ENCODE measurements around the gene TRAF3.

Gene TRAF3

DNA sequence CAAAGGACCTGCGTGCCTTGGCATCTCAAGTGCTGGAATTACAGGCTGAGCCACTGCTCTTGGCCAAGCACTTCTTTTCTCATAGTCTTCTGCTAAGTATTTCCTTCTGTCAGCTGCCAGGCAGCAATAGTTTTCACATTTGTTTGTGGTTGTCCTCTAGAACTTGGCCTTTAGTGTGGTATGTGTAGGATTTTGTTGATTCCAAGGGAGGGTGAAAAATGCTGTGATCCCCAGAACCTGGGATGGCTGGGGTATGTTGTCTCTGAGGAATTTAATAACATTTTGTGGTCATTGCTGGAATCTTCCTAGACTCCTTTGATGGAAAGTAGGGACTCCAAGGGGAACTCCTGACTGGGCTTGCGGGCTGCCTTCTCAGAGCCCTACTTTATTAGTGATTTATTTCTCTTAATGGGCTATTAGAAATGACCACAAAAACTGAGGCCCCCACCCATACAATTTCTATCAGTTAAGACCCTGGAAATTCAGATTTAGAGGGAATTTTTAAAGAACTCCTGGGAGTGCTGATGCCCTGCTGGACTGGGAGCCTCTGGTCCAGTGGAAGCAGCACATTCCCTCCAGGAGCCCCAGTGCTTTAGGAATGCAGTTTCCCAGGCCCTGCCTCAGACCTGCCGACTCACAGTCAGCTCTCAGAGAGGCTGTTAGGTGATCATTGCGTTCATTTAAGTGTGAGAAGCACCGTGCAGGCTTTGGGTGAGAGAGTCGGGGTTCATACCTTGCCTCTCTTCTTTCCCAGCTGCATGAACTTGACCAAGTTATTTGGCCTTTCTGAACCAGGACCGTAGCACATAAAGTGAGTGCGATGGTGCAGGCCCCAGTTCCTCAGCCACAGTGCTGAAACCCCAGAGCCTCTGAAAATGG is 22.7 kb downstream of the TRAF3 start:
- no peak for TF ChIP-seq CTCF (IDR thresholded peaks at IDR 0.05; ENCODE audit: insufficient read depth, low read depth, low read length, missing control alignments)
- DNase-seq (ENCODE audit: low read depth): no peak
- no peak overlapping the region for H3K4me3 ChIP-seq (ENCODE audit: low read depth, low read length)

DNA sequence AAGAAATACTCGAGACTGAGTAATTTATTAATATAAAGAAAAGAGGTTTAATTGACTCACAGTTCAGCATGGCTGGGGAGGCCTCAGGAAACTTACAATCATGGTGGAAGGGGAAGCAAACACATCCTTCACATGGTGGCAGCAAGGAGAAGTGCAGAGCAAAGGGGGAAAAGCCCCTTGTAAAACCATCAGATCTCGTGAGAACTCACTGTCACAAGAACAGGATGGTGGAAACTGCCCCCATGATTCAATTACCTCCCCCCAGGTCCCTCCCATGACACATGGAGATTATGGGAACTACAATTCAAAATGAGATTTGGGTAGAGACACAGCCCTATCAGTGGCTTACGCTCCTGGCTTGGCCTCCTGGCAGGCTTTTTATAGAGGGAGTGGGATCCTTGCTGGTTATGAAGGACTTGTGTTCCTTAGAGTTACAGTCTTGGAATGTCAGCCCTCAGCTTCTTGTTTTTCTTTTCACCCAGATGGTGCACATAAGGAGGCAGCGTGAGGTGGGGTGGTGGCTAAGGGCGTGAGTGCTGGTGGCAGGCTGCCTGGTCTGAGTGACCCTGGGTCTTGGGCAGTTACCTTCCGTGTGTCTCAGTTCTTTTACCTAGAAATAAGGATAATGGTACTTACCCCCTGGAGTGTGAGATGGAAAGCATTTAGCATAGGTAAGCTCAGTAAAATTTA is 25.7 kb downstream of the TRAF3 start:
- no peak overlapping the region for H3K4me3 ChIP-seq (ENCODE audit: low read depth, low read length)
- no peak for DNase-seq (ENCODE audit: low read depth)
- TF ChIP-seq CTCF (IDR thresholded peaks at IDR 0.05; ENCODE audit: insufficient read depth, low read depth, low read length, missing control alignments): no peak

GRCh38 chr14:102804858-102805257 is 27.6 kb downstream of the TRAF3 start:
- peak overlapping the region; percentile 22 for H3K4me3 ChIP-seq (ENCODE audit: low read depth, low read length)
- TF ChIP-seq CTCF (IDR thresholded peaks at IDR 0.05; ENCODE audit: insufficient read depth, low read depth, low read length, missing control alignments): no peak
- no peak for DNase-seq (ENCODE audit: low read depth)

DNA sequence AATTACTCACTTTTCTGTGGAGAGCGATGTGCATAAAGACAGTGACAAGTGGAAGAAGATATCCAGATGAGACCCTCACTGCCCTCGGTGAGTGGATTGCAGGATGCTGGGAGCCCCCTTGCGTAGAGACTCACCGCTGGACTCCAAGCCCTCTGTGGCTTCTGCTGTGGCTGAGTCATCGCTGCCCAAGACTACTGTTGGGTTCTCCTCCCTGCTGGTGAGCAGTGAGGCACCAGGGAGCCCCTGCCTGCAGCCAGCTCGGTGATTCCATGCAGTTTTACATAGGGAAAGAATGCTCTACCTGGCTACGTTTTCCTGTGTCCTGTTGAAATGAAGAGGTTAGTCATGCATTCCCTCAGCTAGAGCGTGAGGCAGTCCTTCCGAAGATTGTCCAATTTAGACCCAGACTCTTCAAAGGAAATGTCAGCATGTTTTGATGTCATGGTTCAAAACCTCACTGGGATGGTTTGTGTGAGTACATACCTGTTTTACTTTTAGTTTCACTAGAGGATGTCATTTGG is 28.2 kb downstream of the TRAF3 start:
- DNase-seq (ENCODE audit: low read depth): peak; percentile 65
- no peak for TF ChIP-seq CTCF (IDR thresholded peaks at IDR 0.05; ENCODE audit: insufficient read depth, low read depth, low read length, missing control alignments)
- H3K4me3 ChIP-seq (ENCODE audit: low read depth, low read length): peak overlapping the region; percentile 22

DNA sequence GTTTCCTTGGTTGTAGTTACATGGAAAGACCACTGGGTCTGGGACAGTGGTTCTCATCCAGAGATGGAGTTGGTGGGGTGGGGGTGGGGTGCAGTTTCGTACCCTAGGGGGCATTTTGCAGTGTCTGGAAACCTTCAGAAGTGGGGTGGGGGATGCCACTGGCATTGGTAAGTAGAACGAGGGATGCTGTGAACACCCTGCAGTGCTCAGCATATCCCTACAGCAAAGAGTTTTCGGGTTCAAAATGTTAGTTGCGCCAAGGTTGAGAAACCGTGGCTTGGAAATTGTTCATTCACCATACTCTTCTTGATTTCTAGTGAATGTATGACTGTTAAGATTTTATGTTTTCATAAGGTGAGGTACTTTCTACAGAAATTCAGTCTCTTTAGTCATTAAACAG is 28.7 kb downstream of the TRAF3 start:
- DNase-seq (ENCODE audit: low read depth): no peak
- TF ChIP-seq CTCF (IDR thresholded peaks at IDR 0.05; ENCODE audit: insufficient read depth, low read depth, low read length, missing control alignments): no peak
- peak overlapping the region; percentile 22 for H3K4me3 ChIP-seq (ENCODE audit: low read depth, low read length)

DNA sequence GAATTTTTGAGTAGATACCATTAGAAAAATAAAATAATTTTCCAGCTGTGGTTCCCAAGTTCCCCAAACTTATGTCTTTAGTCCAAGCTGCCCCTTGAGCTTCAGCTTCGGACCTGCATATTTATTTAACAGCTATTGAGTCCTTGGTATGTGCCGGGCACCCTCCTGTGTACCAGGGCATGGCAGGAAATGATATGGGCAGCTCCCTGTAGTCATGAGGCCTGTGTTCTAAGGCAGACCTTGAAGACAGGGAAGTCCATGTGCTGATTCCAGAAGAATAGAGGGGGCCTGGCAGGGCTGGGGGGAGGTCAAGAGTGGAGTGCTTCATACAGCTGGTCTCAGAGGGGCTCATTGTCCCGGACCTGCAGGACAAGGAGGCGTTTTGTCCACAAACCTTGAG is 29.2 kb downstream of the TRAF3 start:
- no peak for DNase-seq (ENCODE audit: low read depth)
- H3K4me3 ChIP-seq (ENCODE audit: low read depth, low read length): peak overlapping the region; percentile 22
- no peak for TF ChIP-seq CTCF (IDR thresholded peaks at IDR 0.05; ENCODE audit: insufficient read depth, low read depth, low read length, missing control alignments)
